T-helper 1 cell treated with Interleukin-12 subunit alpha and Interleukin-12 subunit beta and Interleukin-4 antibody, amounts not matched to agents 30 ng/mL and 1 ng/mL, for 36 hours (primary cell): ENCODE measurements around the gene RGPD4. TPM values are rescaled to one million over a fixed set of nuclear protein-coding genes. Genes with fewer than 3 reads are reported as not detected.
"Not testable (repeated sequence)": the region's sequence is repeated elsewhere in the genome, so short reads cannot be mapped to it uniquely, and the experiment has no call there.

Source experiments
- intact Hi-C: fragments of 100-400 bp; cut with micrococcal nuclease; formaldehyde crosslinking; loops from one replicate; pipeline ENCODE4 v1.15.1; 2024
- total RNA-seq: library from RNA; stranded (reverse); gene quantifications from 2 replicates; pipeline ENCODE4 v1.2.3, GENCODE V29; 2022

Gene RGPD4
- total RNA-seq, result 0.05 TPM in 1 of 2 replicates, not detected in the other

DNA sequence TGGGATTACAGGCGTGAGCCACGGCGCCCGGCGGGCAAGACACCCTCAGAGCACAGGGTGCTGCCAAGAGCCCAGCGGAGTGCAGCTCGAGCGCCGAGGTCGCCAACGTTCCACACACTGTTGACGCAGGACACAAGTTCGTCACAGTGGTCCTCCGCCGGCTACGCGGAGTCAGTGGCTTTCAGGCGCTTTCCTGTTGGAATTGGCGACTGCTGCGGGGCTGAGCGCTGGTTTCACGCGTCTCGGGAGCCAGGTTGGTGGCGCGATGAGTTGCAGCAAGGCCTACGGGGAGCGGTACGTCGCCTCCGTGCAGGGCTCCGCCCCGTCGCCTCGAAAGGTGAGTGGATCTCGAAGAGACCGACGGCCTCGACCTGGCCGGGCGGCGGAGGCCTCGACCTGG is at the start of gene RGPD4:
RGPD4 (plus strand) TSS at position 144 of the 400 bp plus-strand sequence; CDS start at position 266, 122 bp downstream.
- intact Hi-C loops, result not testable (repeated sequence)

DNA sequence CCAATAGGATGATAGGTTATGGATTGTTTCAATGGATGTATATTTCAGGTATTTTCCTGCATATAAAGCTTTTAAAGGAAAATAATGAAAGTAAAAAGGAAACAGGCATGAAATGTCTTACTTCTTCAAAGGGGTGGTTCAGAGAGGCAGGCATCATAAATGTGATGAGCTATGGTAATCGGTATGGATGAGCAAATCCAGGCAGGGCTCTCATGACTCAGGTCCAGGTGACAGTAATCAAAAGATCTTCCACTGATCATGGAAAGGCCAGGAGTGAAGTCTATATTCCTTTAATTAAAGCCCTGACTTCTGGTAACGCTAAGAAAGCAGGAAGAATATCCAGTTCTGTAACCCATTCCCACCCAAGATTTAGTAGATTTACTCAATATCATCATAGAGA is 48.7 kb upstream of the RGPD4 start:
- intact Hi-C loops, result no loop called here

DNA sequence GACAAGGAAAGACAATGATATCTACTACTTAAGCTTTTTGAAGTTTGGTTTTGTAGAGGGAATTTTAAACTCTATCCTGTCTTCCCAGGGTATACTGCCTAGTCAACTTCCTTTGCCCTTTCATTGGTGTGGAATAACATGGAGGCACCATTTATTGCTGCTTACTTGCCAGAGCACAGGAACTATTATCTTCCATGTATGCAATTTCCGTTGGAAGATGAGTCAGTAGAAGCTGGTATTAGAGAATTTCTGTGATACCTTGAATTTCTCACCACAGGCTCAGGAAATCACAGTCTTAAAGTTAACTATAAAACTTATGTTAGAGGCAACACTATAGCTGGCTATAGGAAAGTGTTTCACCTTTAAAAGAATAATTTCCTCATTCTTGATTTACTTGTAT is 40.9 kb upstream of the RGPD4 start:
- intact Hi-C loops, result no loop called here

DNA sequence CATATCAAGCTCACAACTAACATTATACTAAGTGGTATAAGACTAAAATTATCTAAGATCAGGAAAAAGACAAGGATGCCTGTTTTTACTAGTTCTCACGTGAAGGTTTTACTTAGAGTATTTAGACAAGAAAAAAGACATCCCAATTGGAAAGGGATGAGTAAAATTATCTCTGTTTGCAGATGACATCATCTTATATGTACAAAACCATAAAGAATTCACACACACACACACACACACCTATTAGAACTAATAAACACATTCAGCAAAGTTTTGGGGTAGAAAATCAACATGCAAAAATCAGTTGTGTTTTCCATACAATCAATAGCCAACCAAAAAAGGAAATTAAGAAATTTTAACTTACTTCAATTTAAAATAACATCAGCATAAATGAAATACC is 35.9 kb upstream of the RGPD4 start:
- intact Hi-C loops, result no loop called here

DNA sequence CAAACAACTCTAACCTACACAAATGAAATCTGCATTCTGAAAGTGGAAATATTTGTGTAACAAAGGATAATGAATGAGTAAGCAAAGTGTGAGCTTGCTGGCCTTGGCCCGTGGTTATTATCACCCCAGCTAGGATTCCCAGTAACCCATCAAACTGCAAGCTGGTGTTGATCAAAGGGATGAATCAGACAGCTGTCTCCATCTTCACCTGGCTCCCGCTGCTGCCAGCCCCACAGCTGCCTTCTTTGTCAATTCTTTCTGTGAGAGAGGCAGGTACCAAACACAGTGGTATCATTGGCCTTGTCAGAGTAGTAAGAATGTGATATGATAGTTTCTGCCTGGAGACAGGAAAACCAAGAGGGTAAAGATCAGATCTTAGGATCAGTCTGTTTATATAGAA is 25.2 kb upstream of the RGPD4 start:
- intact Hi-C loops, result no loop called here

DNA sequence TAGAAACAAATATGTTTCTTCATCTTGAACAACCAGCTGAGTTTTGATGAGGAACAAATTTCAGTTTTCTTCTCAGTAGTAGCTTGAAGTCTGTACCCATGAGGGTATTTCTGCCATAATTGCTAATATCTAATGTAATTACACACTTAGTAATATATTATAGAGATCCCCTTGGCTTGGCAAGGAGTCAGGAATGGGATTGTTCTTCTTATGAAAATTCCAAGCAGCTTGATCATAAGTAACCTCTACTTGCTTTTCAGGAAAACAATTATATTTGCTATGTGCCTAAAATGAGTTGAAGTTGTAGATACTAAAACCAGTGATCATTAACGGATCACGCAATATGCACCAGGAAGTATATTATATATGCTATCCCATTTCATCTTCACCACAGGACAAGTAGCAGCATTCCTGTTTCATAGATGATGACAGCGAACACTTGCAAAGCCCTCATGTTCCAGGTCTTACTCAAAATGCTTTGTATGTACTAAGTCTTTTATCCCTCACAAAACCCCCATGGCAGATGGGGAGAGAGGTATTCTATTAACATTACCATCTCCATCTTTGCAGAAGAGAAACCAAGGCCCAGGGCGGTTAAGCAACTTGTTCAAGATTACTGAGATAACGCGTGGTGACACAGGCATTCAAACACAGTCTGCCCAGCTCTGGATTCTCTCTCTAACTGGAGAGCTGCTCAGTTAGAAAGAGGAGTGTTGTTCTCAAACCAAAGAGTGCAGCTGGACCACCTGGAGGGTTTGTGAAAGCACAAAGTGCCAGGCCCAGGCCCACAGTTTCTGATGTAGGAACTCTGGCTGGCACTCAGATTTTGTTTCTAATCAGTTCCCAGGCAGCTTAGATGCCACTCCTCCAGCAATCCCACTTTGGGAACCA is 21.8 kb upstream of the RGPD4 start:
- intact Hi-C loops, result no loop called here

DNA sequence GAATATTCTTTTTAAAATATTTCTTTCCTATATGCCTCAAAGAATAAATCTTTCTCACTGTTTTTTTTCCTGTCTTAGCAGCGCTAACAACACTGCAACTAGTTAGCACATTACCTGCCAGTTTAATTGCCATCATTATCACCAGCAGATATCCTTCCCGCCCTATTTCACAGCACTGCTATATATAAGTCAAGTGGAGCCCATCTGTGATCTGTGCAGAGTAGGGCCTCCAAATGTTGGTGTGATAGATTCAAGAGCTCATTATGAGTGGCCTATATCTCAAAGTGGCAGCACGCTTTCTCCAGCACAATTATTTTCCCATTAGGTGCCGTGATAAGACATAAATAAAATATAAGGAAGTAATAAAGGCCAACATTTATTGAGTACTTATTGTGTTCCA is 19.8 kb upstream of the RGPD4 start:
- intact Hi-C loops, result no loop called here

DNA sequence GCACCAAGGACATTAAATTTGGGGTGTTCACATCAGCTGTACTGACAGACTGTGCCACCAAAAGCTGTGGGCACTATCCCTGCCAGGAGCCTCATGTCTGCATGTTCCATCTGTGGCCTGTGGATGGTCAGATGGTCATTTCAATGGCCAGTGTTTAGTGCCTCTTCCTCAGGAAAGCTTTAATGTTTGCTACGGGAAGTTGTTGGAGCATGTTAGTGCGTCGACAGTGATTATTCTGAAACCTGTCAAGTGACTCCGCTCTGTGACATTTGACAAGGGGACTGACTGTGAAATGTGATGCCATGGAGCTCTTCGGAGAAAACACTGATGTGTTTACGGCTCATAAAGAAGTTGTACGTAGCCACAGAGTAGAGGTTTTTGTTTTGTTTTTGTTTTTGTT is 18.7 kb upstream of the RGPD4 start:
- intact Hi-C loops, result no loop called here

DNA sequence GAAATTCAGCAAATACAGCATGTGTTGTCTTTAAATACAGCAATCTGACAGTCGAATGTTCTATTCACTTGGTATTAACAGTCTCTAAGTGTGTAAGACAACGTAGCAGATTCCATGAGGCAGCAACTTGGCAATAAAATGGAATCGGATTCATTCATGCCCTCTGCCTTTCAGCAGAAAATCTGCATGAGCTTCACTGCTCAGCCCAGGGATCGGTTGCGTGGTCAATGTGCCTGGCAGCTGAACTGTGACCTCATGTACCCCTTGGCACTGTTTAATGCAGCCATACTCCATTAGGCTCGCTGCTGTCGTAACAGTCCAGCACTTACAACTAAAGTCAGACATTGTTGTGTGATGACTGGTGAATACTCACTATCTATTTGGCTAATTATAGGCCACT is 17.7 kb upstream of the RGPD4 start:
- intact Hi-C loops, result no loop called here

DNA sequence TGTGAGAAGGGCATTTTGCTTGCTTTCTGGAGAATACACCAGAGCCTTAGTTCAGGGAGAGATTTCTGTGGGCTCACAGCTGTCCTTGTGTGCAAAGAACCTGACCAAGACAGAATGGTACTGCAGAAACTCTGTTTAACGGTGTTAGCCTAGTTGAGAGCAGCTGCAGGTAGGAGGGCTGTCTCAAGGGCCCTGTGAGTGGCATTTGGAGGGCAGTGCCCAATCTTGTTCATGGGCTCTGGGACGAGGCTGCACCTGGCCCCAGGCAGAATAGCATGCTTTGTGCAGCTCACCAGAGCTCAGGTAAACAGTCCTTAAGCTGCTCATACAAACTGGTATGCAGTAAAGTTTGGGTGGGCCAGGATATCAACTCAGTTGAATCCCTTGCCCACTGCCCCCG is 16.9 kb upstream of the RGPD4 start:
- intact Hi-C loops, result no loop called here

DNA sequence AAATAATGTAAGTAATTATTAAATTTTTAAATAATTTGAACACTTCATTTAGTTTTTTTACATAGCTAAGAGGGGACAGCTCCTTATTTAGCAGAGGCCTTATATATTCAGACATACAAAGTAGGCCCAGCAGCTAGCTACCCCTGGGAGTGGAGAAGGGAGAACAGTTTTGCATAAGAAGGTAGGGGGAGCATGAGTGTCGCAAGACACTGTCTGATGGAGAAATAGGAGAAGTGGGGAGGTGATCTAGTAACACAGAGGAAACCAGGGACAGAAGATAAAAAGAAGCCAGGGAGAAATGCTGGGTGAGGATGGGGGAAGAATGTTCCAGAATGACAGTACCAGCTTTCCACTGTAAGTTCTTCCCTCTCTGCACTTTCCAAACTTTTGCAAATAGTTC is 16.0 kb upstream of the RGPD4 start:
- intact Hi-C loops, result no loop called here

DNA sequence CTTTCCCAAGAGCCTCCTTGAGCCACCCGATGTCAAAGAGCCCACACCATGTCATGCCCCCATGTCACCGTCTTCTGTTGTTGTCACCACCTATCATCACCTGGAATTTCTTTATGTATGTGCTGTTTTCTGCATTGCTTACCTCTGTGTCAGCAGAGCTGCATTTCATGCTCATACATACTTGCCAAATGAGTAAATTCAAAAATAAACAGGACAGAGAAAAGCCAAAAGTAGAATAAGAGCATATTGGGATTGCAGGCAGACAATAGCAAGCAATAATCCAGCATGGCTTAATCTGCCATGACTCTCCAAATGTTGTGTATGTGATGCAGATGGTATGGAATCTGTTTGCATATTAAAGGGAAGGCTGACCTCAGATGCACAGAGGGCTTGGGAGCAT is 15.3 kb upstream of the RGPD4 start:
- intact Hi-C loops, result no loop called here

DNA sequence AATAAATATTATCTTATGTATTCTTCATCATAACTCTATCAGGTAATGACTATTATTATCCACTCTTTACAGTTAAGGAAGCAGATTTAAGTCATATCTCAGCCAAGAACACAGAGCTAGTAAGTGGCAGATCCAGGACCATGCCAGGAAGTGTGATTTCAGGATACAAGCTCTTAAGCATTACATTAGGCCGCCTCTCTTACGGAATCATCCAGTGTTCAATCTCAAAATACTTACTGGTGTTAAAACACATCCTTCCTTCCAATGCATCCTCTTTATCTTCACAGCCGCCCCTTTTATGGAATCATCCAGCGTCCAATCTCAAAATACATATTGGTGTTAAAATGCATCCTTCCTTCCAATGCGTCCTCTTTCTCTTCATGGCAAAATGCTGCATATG is 14.7 kb upstream of the RGPD4 start:
- intact Hi-C loops, result no loop called here

DNA sequence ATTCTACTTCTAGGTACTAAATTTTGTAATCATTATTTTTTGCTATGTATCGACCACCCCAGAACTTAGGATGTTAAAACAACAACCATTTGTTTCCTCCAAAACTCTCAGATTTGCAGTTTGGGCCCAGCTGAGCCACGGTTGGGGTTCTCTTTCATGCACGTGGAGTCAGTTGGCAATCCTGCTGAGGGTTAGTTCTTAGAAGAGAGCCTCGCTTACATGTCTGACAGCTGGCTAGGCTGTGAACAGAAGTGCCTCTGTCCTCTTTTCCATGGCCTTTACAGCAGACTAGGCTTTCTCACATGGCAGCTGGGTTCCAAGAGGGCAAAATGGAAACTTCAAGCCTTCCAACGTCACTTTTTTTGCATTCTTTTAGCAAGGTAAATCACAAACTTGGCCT is 9.3 kb upstream of the RGPD4 start:
- intact Hi-C loops, result no loop called here

DNA sequence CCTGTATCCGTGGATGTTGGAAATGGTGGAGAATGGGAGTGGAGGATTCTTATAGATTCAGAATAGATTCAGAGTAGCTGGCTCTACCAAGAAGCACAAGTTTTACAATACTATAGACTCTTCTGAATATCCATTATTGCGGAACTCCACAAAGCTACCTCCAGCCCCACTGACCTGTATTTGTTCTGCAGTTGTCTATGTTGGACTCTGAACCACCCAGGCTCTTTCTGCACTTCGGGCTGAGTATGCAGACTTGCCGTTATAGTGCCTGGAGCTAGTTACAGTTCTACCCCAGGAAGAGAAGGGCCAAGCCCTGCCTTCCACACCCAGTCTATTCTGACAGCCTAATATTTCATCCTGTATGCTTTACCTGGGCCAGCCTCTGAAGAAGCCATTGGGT is 4.4 kb upstream of the RGPD4 start:
- intact Hi-C loops, result no loop called here

DNA sequence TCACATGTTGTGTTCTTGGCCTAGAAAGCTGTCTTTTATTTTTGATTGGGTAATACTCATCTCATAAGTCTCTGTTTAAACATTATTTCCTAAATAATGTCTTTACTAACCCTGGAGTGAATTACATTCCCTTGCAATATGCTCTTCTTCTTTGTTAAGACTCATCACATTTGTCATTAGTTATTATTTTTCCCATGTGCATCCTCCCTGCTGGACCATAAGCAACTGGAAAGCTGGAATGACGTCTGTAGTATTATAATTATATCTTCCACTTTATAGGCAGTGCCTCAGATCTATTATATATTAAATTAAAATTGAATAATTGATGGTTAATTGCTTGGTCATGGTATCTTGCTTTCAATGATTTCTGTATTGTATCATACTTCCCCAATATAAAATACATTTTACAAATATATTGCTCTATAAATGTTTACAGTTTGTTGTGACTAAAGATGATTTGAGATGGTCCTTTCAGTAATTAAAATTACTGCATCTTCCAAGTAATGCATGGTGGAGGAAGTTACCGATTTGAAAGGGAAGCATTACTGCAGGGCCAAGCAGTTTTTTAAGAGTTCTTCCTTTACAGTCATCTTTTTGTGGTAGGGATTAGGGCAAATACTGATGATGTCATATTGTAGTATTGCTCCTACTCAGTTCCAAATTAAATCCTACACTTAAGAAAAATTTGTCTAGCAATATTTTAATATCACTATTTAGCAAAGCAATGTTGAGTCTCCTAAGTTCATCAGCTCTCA is 2.1 kb upstream of the RGPD4 start:
- intact Hi-C loops, result no loop called here

DNA sequence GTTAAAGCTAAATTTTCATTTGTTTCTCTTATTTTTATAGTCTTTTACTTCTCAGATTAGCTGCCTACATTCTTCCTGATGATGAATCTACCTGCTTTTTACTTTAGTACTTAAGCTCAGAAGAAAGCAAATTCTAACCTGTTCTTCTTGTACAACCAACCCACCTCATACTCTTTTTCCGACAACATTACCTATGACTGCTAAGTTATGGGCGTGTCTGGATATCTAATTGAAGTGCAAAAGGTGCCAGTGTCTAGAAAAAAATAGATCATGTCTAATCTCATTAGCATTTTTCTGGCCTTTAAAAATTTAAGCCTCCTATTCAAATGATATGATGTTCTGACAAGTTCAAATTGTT is 1.5 kb upstream of the RGPD4 start:
- intact Hi-C loops, result no loop called here

DNA sequence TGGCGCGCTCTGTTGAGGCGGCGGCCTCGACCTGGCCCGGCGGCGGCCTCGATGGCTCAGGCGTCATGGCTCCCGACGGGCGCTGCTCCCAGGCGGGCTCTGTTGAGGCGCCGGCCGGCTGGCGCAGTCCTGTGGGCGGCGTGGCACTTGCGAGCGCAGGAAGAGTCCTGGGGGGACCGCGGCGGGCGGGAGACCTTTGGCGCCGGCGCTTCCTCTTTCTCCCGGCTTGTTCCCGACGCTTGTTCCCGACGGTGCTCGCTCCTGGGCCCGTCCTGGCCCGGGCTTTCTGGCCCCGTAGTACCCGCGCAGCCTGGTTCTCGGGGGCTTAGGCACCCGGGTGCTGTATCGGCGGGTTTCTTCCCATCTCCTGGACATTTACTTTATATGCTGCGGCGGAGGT is 2.8 kb downstream of the RGPD4 start:
- intact Hi-C loops, result not testable (repeated sequence)

DNA sequence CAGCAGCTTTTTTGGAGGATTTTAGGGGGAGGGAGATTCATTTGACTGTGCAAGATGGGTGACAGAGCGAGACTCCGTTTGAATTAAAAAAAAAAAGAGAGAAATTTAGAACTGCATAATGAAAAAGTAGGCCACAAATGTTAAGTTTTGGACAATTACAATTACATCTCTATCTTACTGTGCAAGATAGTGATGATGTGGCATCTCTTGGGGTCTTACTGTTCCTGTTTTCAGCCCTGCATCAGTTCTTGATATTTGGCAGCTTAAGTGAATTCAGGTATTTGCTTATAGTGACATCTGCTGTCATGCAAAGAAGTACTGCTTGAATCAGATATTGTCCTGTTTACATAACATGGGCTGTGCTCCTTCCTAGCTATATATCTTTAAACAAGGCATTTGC is 6.5 kb downstream of the RGPD4 start:
- intact Hi-C loops, result not testable (repeated sequence)

DNA sequence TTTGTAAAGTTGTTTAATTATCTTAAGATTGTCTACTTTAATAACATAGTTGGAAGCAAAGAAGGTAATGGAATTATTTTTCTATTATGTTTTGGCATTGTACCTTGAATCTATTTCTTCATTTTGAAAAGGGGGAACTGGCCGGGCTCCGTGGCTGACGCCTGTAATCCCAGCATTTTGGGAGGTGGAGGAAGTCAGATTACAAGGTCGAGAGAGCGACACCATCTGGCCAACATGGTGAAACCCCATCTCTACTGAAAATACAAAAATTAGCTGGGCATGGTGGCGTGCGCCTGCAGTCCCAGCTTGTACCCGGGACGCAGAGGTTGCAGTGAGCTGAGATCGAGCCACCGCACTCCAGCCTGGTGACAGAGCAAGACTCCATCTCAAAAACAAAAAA is 6.9 kb downstream of the RGPD4 start:
- intact Hi-C loops, result not testable (repeated sequence)

DNA sequence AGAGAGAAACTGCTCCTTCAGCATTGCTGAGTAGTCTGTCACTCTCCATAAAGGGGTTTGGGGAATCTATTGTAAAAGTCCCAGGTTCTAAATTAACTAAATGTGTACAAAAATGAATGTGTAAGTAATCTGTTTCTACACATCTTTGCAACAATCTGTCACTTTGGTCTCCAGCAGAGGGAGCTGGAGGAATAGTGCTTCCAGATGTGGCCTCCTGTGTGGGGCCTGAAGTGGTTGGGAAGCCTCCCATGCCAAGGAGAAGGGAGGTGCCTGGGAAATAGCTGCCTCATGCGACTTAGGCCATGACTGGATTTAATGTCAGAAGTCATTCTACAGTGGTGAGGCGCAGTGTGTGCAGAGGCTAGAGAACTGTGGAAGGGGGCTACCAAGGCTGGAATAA is 89.4 kb downstream of the RGPD4 start:
- intact Hi-C loops, result not testable (repeated sequence)

DNA sequence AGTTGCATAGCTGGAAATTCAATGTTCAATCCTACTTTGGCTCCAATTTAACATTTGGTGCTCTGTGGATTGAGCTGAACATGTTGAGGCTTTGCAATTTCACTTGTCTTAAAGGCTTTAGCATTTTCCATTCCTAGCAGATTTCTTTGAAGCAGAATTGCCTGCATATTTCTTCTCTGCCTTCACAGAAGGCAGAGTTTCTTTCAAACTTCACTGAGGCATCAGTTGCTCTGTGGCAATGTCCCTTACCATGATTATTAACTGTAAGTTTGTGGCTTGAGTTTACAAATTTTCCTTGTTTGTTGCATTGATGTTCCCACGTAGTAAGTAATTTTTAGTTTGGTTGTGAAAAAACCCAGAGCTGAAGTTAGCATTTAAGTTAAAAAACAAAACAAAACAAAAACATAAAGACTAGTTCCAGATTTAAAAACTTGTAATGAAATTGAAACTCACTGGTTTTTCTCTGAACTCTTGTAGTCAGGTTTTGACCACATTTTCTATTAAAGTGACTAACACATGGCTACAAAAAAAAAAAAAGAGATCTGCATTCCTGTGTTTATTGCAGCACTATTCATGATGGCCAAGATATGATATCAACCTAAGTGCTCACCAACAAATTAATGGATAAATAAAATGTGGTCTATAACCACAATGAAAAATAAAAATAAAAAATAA is 90.1 kb downstream of the RGPD4 start:
- intact Hi-C loops, result not testable (repeated sequence)
